GM18507 (cell line): ENCODE data around the gene SPN.
"Not testable (repeated sequence)": the region's sequence is repeated elsewhere in the genome, so short reads cannot be mapped to it uniquely, and the experiment has no call there.

Source experiments
- DNase-seq: peaks from one replicate; pipeline ENCODE4 v3.0.0; 2011; ENCODE audit warnings: low read depth; ENCODE audit not compliant: insufficient read length; ENCODE audit errors: extremely low spot score
- FAIRE-seq: peaks from 2 replicates; lab custom pipeline; 2011; peaks lifted over from hg19 to GRCh38; lab: Jason Lieb, UNC

SPN gene

GRCh38 chr16:29663016-29663806 is at the start of gene SPN:
SPN (plus strand) TSS chr16:29663247; CDS start chr16:29663729, 482 bp downstream.
- DNase-seq (no peak), FAIRE-seq (no peak)

GRCh38 chr16:29613307-29614057 is 49.6 kb upstream of the SPN start:
- FAIRE-seq = not testable (repeated sequence)
- peak; percentile 51 for DNase-seq

GRCh38 chr16:29614691-29615314 is 48.2 kb upstream of the SPN start:
- DNase-seq, FAIRE-seq: not testable (repeated sequence)

GRCh38 chr16:29616127-29616526 is 46.9 kb upstream of the SPN start:
- FAIRE-seq, DNase-seq: not testable (repeated sequence)

- DNase-seq, FAIRE-seq: not testable (repeated sequence)
Observed at GRCh38 chr16:29620591-29620990, 42.5 kb upstream of the SPN start.

- FAIRE-seq = not testable (repeated sequence)
Observed at GRCh38 chr16:29622738-29623137, 40.3 kb upstream of the SPN start.

GRCh38 chr16:29623253-29623652 is 39.8 kb upstream of the SPN start:
- FAIRE-seq, DNase-seq: not testable (repeated sequence)

More at GRCh38 chr16:29622738-29623137, 40.3 kb upstream of the SPN start:
- not testable (repeated sequence) for DNase-seq

- not testable (repeated sequence) for FAIRE-seq, DNase-seq
Observed at GRCh38 chr16:29625114-29625513, 37.9 kb upstream of the SPN start.

GRCh38 chr16:29626778-29627331 is 36.2 kb upstream of the SPN start:
- DNase-seq = not testable (repeated sequence)
- peak; percentile 71 for FAIRE-seq

- DNase-seq, FAIRE-seq: not testable (repeated sequence)
Observed at GRCh38 chr16:29627661-29628075, 35.4 kb upstream of the SPN start.

GRCh38 chr16:29628707-29629106 is 34.3 kb upstream of the SPN start:
- not testable (repeated sequence) for FAIRE-seq, DNase-seq

GRCh38 chr16:29629318-29629717 is 33.7 kb upstream of the SPN start:
- not testable (repeated sequence) for DNase-seq, FAIRE-seq

- not testable (repeated sequence) for FAIRE-seq, DNase-seq
Observed at GRCh38 chr16:29631658-29632057, 31.4 kb upstream of the SPN start.

- FAIRE-seq, DNase-seq: not testable (repeated sequence)
Observed at GRCh38 chr16:29635902-29636301, 27.1 kb upstream of the SPN start.

- not testable (repeated sequence) for FAIRE-seq, DNase-seq
Observed at GRCh38 chr16:29636368-29636767, 26.7 kb upstream of the SPN start.

- not testable (repeated sequence) for DNase-seq, FAIRE-seq
Observed at GRCh38 chr16:29638751-29639150, 24.3 kb upstream of the SPN start.

- FAIRE-seq = no peak
- no peak for DNase-seq
Observed at GRCh38 chr16:29641561-29641960, 21.5 kb upstream of the SPN start.

GRCh38 chr16:29643596-29643995 is 19.5 kb upstream of the SPN start:
- FAIRE-seq = no peak
- no peak for DNase-seq

GRCh38 chr16:29644338-29644857 is 18.6 kb upstream of the SPN start:
- FAIRE-seq (peak; percentile 86), DNase-seq (no peak)
